HepG2 (cell line): ENCODE results near the gene TAS1R3. TPM values are rescaled to one million over a fixed set of nuclear protein-coding genes. Genes with fewer than 3 reads are reported as not detected.

Source experiments
- EZH2 ChIP-seq: conservative IDR thresholded peaks from 2 replicates; pipeline ENCODE4 v1.6.1; 2012; ENCODE audit warnings: mild to moderate bottlenecking, low read depth, low read length, moderate library complexity
- GMEB1 ChIP-seq: sonication (generic); formaldehyde crosslinking; IDR thresholded peaks from 2 replicates; pipeline ENCODE4 v1.5.1; 2020; ENCODE audit warnings: missing genetic modification reagents, mild to moderate bottlenecking, borderline replicate concordance
- JUN ChIP-seq: sonication (generic); formaldehyde crosslinking; IDR thresholded peaks from 2 replicates; pipeline ENCODE4 v1.4.0; 2020; ENCODE audit warnings: mild to moderate bottlenecking, missing genetic modification reagents
- RBFOX2 ChIP-seq: fragments of 200-400 bp; formaldehyde crosslinking; IDR thresholded peaks from 2 replicates; pipeline ENCODE4 v1.6.1; 2017; ENCODE audit warnings: low read depth, mild to moderate bottlenecking, low read length
- SIN3B ChIP-seq: fragments of 150-350 bp; IDR thresholded peaks from 2 replicates; pipeline ENCODE4 v1.6.1; 2014; ENCODE audit warnings: low read length
- SUZ12 ChIP-seq: fragments of 150-350 bp; IDR thresholded peaks from 2 replicates; pipeline ENCODE4 v1.6.1; 2014; ENCODE audit warnings: low read depth, low read length
- ZNF136 ChIP-seq: sonication (generic); formaldehyde crosslinking; IDR thresholded peaks from 2 replicates; pipeline ENCODE4 v1.8.1; 2022; ENCODE audit warnings: low read depth, mild to moderate bottlenecking, moderate library complexity, missing genetic modification reagents
- ZNF275 ChIP-seq: sonication (generic); formaldehyde crosslinking; IDR thresholded peaks from 2 replicates; pipeline ENCODE4 v1.8.0; 2022; ENCODE audit warnings: missing genetic modification reagents, mild to moderate bottlenecking, inconsistent platforms, borderline replicate concordance
- ZNF644 ChIP-seq: IDR thresholded peaks from 2 replicates; pipeline ENCODE4 v1.6.1; 2016; ENCODE audit warnings: low read depth
- ZNF703 ChIP-seq: sonication (generic); formaldehyde crosslinking; IDR thresholded peaks from 2 replicates; pipeline ENCODE4 v1.5.1; 2020; ENCODE audit warnings: missing genetic modification reagents, mild to moderate bottlenecking, moderate library complexity, borderline replicate concordance
- ZNF770 ChIP-seq: sonication (generic); formaldehyde crosslinking; IDR thresholded peaks from 2 replicates; pipeline ENCODE4 v1.5.0; 2020; ENCODE audit warnings: mild to moderate bottlenecking, missing genetic modification reagents
- polyA plus RNA-seq, 8 experiments: library from polyadenylated mRNA; depleted of rRNA in 3 of 8; stranded (reverse) in 7 of 8; unstranded in 1 of 8; fragments of >200 nt; fragmentation: Illumina TruSeq in 4 of 8; extraction: Trizol in 4 of 8; gene quantifications; 2 replicates each; pipeline versions ENCODE4 v1.2.1 to v1.2.3, GENCODE V29; 2011 to 2016; ENCODE audit warnings: low read depth in 4 of 8, missing spikeins in 1 of 8, mixed read lengths in 1 of 8; ENCODE audit not compliant: insufficient read depth in 1 of 8
- total RNA-seq, 5 experiments: library from RNA; depleted of rRNA; stranded (reverse); fragments of >200 nt; fragmentation: Illumina TruSeq; extraction: Trizol; gene quantifications; 2 replicates each; pipeline ENCODE4 v1.2.3, GENCODE V29; 2016; ENCODE audit warnings: low read depth in 1 of 5
- TF ChIP-seq, protein P1 (sequence below): IDR thresholded peaks from 2 replicates; pipeline ENCODE4 v1.6.1; 2016
- TF ChIP-seq, protein P2 (sequence below): IDR thresholded peaks from 2 replicates; pipeline ENCODE4 v1.6.1; 2016; ENCODE audit warnings: missing compliant biosample characterization, missing genetic modification reagents, borderline replicate concordance
- TF ChIP-seq, protein P3 (sequence below): fragments of 450-650 bp; IDR thresholded peaks from 2 replicates; pipeline ENCODE4 v1.6.1; 2017; ENCODE audit warnings: mild to moderate bottlenecking

Gene TAS1R3
- total and polyA plus RNA-seq, 2 of the 13 experiments (the other 11 are each of a cell fraction or from before 2014, with no cell fraction given): 0.13 to 0.15 TPM

DNA sequence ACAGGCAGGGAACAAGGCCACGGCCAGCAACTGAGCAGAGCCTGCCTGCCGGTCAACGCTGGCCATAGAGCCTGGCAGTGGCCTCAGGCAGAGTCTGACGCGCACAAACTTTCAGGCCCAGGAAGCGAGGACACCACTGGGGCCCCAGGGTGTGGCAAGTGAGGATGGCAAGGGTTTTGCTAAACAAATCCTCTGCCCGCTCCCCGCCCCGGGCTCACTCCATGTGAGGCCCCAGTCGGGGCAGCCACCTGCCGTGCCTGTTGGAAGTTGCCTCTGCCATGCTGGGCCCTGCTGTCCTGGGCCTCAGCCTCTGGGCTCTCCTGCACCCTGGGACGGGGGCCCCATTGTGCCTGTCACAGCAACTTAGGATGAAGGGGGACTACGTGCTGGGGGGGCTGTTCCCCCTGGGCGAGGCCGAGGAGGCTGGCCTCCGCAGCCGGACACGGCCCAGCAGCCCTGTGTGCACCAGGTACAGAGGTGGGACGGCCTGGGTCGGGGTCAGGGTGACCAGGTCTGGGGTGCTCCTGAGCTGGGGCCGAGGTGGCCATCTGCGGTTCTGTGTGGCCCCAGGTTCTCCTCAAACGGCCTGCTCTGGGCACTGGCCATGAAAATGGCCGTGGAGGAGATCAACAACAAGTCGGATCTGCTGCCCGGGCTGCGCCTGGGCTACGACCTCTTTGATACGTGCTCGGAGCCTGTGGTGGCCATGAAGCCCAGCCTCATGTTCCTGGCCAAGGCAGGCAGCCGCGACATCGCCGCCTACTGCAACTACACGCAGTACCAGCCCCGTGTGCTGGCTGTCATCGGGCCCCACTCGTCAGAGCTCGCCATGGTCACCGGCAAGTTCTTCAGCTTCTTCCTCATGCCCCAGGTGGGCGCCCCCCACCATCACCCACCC lies at the start of gene TAS1R3 (continued):
- 0 out of 2 replicates have a peak, but pooled peaks have one; percentile 31 for TF ChIP-seq ZNF275 (CRISPR knock-in tag)
- peak; percentile 88 for TF ChIP-seq ZNF770
- TF ChIP-seq SUZ12: no peak
- TF ChIP-seq ZNF136 (CRISPR knock-in tag): no peak
- TF ChIP-seq, protein P1, sequence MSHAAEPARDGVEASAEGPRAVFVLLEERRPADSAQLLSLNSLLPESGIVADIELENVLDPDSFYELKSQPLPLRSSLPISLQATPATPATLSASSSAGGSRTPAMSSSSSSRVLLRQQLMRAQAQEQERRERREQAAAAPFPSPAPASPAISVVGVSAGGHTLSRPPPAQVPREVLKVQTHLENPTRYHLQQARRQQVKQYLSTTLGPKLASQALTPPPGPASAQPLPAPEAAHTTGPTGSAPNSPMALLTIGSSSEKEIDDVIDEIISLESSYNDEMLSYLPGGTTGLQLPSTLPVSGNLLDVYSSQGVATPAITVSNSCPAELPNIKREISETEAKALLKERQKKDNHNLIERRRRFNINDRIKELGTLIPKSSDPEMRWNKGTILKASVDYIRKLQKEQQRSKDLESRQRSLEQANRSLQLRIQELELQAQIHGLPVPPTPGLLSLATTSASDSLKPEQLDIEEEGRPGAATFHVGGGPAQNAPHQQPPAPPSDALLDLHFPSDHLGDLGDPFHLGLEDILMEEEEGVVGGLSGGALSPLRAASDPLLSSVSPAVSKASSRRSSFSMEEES (CRISPR knock-in tag): no peak
- TF ChIP-seq RBFOX2: 0 out of 2 replicates have a peak, but pooled peaks have one; percentile 24
- TF ChIP-seq EZH2: no peak
- TF ChIP-seq GMEB1 (CRISPR knock-in tag): peak; percentile 32; the same call in 1 of the 2 replicates
- TF ChIP-seq, protein P2, sequence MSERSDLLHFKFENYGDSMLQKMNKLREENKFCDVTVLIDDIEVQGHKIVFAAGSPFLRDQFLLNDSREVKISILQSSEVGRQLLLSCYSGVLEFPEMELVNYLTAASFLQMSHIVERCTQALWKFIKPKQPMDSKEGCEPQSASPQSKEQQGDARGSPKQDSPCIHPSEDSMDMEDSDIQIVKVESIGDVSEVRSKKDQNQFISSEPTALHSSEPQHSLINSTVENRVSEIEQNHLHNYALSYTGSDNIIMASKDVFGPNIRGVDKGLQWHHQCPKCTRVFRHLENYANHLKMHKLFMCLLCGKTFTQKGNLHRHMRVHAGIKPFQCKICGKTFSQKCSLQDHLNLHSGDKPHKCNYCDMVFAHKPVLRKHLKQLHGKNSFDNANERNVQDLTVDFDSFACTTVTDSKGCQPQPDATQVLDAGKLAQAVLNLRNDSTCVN (CRISPR knock-in tag): 0 out of 2 replicates have a peak, but pooled peaks have one; percentile 29
- TF ChIP-seq JUN (CRISPR knock-in tag): no peak
- TF ChIP-seq ZNF644 (CRISPR knock-in tag): no peak
- no peak for TF ChIP-seq ZNF703 (CRISPR knock-in tag)
- TF ChIP-seq, protein P3, sequence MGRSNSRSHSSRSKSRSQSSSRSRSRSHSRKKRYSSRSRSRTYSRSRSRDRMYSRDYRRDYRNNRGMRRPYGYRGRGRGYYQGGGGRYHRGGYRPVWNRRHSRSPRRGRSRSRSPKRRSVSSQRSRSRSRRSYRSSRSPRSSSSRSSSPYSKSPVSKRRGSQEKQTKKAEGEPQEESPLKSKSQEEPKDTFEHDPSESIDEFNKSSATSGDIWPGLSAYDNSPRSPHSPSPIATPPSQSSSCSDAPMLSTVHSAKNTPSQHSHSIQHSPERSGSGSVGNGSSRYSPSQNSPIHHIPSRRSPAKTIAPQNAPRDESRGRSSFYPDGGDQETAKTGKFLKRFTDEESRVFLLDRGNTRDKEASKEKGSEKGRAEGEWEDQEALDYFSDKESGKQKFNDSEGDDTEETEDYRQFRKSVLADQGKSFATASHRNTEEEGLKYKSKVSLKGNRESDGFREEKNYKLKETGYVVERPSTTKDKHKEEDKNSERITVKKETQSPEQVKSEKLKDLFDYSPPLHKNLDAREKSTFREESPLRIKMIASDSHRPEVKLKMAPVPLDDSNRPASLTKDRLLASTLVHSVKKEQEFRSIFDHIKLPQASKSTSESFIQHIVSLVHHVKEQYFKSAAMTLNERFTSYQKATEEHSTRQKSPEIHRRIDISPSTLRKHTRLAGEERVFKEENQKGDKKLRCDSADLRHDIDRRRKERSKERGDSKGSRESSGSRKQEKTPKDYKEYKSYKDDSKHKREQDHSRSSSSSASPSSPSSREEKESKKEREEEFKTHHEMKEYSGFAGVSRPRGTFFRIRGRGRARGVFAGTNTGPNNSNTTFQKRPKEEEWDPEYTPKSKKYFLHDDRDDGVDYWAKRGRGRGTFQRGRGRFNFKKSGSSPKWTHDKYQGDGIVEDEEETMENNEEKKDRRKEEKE: no peak
- no peak for TF ChIP-seq SIN3B
